GM23338 (cell line): ENCODE measurements around the gene CAMSAP2. TPM values are rescaled to one million over a fixed set of nuclear protein-coding genes. Genes with fewer than 3 reads are reported as not detected.

ENCODE experiments used
- ATAC-seq: fragments of 200-7000 bp; cut with Tn5 transposase; 3 replicates; pipeline ENCODE4 v1.9.1; 2020
- DNase-seq: peaks from one replicate; pipeline ENCODE4 v3.0.0-alpha.2; 2015; ENCODE audit warnings: low spot score
- H2AFZ ChIP-seq: fragments of 200-600 bp; sonication (generic); 2 replicates; pipeline ENCODE4 v1.8.0; 2016; ENCODE audit warnings: antibody characterized with exemption, mild to moderate bottlenecking, moderate library complexity
- H3F3A ChIP-seq: fragments of 200-600 bp; sonication (generic); replicated peaks from 2 replicates; pipeline ENCODE4 v1.8.0; 2017; ENCODE audit warnings: antibody characterized with exemption, mixed run types, low read depth
- H3K27ac ChIP-seq: fragments of 200-600 bp; sonication (generic); 2 replicates; pipeline ENCODE4 v1.6.1; 2016; ENCODE audit warnings: low read depth
- H3K27me3 ChIP-seq: fragments of 200-600 bp; sonication (generic); 2 replicates; pipeline ENCODE4 v1.8.0; 2016; ENCODE audit warnings: mild to moderate bottlenecking, mixed run types, moderate library complexity; ENCODE audit not compliant: insufficient read depth
- H3K36me3 ChIP-seq: fragments of 200-600 bp; sonication (generic); 2 replicates; pipeline ENCODE4 v1.8.0; 2016; ENCODE audit warnings: mild to moderate bottlenecking; ENCODE audit not compliant: insufficient read depth
- H3K4me1 ChIP-seq: fragments of 200-600 bp; sonication (generic); 2 replicates; pipeline ENCODE4 v1.8.0; 2016; ENCODE audit warnings: mild to moderate bottlenecking, moderate library complexity; ENCODE audit not compliant: insufficient read depth
- H3K4me2 ChIP-seq: fragments of 200-600 bp; sonication (generic); 2 replicates; pipeline ENCODE4 v1.7.1; 2017; ENCODE audit warnings: mixed run types
- H3K4me3 ChIP-seq: fragments of 200-600 bp; sonication (generic); 2 replicates; pipeline ENCODE4 v1.6.1; 2016; ENCODE audit warnings: mixed run types
- H3K79me2 ChIP-seq: fragments of 200-600 bp; sonication (generic); replicated peaks from 2 replicates; pipeline ENCODE4 v1.8.0; 2017; ENCODE audit warnings: mild to moderate bottlenecking; ENCODE audit not compliant: insufficient read depth
- H3K9me2 ChIP-seq: fragments of 200-600 bp; sonication (generic); 2 replicates; pipeline ENCODE4 v1.8.0; 2017; ENCODE audit not compliant: insufficient read depth
- H4K20me1 ChIP-seq: fragments of 200-600 bp; sonication (generic); replicated peaks from 2 replicates; pipeline ENCODE4 v1.8.0; 2017; ENCODE audit warnings: mild to moderate bottlenecking; ENCODE audit not compliant: insufficient read depth
- H3K27ac Mint-ChIP-seq: 2 replicates; pipeline ENCODE4 v1.8.0; 2020; ENCODE audit warnings: inconsistent platforms, mild to moderate bottlenecking, moderate library complexity, mixed read lengths
- H3K27me3 Mint-ChIP-seq: 3 replicates; pipeline ENCODE4 v1.8.0; 2022; ENCODE audit warnings: low read depth, mild to moderate bottlenecking, moderate library complexity, mixed read lengths, inconsistent platforms; ENCODE audit not compliant: insufficient read depth, poor library complexity
- H3K36me3 Mint-ChIP-seq: 3 replicates; pipeline ENCODE4 v1.8.0; 2021; ENCODE audit warnings: low read depth, mild to moderate bottlenecking, inconsistent platforms, moderate library complexity, mixed read lengths
- H3K4me1 Mint-ChIP-seq: 3 replicates; pipeline ENCODE4 v1.8.0; 2020; ENCODE audit warnings: mild to moderate bottlenecking, inconsistent platforms, mixed read lengths
- H3K4me3 Mint-ChIP-seq: 3 replicates; pipeline ENCODE4 v1.8.0; 2021; ENCODE audit warnings: moderate library complexity, mild to moderate bottlenecking, inconsistent platforms, mixed read lengths
- H3K9me3 Mint-ChIP-seq: 3 replicates; pipeline ENCODE4 v1.8.0; 2020; ENCODE audit warnings: moderate library complexity, mild to moderate bottlenecking, inconsistent platforms, mixed read lengths
- EZH2 ChIP-seq: fragments of 200-600 bp; sonication (generic); IDR thresholded peaks from one replicate; pipeline ENCODE4 v1.8.0; 2017; ENCODE audit warnings: antibody characterized with exemption, mild to moderate bottlenecking, low read depth; ENCODE audit not compliant: unreplicated experiment
- EZH2phosphoT487 ChIP-seq: fragments of 200-600 bp; sonication (generic); IDR thresholded peaks from one replicate; pipeline ENCODE4 v1.8.1; 2018; ENCODE audit warnings: antibody characterized with exemption; ENCODE audit not compliant: unreplicated experiment
- JUNB ChIP-seq: IDR thresholded peaks from one replicate; pipeline ENCODE4 v1.6.1; 2016; ENCODE audit warnings: antibody characterized with exemption; ENCODE audit not compliant: unreplicated experiment
- NANOG ChIP-seq: IDR thresholded peaks from 2 replicates; pipeline ENCODE4 v1.6.1; 2016; ENCODE audit warnings: antibody characterized with exemption, borderline replicate concordance
- REST ChIP-seq: IDR thresholded peaks from one replicate; pipeline ENCODE4 v1.6.1; 2018; ENCODE audit warnings: antibody characterized with exemption; ENCODE audit not compliant: unreplicated experiment
- ZNF114 ChIP-seq: fragments of 250-450 bp; sonication (Bioruptor Pico); IDR thresholded peaks from 2 replicates; pipeline ENCODE4 v1.5.0; 2020; ENCODE audit warnings: mild to moderate bottlenecking, moderate library complexity
- polyA plus RNA-seq: library from polyadenylated mRNA; unstranded; fragments of >200 nt; fragmentation: Nextera tagmentation; extraction: Ambion mirVana; gene quantifications from 2 replicates; pipeline ENCODE4 v1.2.1, GENCODE V29; 2016
- total RNA-seq: library from RNA; depleted of rRNA; stranded (reverse); fragments of >200 nt; shearing (Covaris generic); gene quantifications from 2 replicates; pipeline ENCODE4 v1.2.3, GENCODE V29; 2014
- TF ChIP-seq, protein P1 (sequence below): fragments of 250-450 bp; sonication (Bioruptor Pico); IDR thresholded peaks from 2 replicates; pipeline ENCODE4 v1.5.0; 2020; ENCODE audit warnings: mild to moderate bottlenecking, moderate library complexity

Gene CAMSAP2
- total and polyA plus RNA-seq, 2 experiments from 2014 or later: 9.1 to 21.3 TPM

DNA sequence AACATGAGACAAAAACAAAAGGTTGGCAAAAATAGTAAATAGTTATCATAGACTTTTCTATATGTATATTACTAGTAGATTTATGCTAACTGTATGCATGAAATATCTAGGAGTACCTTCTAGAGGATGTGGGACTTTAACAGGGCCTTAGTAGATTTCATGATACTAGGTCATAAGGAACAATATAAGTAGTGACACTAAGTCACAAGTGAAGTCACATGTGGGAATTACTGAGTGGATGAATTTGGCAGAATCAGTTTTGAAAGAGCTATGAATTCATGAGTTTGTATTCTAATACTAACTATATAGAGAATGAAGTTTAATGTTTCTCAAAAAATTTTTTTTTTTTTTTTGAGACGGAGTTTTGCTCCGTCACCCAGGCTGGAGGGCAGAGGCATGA, 81.0 kb downstream of the CAMSAP2 start (continued):
- TF ChIP-seq, protein P1, sequence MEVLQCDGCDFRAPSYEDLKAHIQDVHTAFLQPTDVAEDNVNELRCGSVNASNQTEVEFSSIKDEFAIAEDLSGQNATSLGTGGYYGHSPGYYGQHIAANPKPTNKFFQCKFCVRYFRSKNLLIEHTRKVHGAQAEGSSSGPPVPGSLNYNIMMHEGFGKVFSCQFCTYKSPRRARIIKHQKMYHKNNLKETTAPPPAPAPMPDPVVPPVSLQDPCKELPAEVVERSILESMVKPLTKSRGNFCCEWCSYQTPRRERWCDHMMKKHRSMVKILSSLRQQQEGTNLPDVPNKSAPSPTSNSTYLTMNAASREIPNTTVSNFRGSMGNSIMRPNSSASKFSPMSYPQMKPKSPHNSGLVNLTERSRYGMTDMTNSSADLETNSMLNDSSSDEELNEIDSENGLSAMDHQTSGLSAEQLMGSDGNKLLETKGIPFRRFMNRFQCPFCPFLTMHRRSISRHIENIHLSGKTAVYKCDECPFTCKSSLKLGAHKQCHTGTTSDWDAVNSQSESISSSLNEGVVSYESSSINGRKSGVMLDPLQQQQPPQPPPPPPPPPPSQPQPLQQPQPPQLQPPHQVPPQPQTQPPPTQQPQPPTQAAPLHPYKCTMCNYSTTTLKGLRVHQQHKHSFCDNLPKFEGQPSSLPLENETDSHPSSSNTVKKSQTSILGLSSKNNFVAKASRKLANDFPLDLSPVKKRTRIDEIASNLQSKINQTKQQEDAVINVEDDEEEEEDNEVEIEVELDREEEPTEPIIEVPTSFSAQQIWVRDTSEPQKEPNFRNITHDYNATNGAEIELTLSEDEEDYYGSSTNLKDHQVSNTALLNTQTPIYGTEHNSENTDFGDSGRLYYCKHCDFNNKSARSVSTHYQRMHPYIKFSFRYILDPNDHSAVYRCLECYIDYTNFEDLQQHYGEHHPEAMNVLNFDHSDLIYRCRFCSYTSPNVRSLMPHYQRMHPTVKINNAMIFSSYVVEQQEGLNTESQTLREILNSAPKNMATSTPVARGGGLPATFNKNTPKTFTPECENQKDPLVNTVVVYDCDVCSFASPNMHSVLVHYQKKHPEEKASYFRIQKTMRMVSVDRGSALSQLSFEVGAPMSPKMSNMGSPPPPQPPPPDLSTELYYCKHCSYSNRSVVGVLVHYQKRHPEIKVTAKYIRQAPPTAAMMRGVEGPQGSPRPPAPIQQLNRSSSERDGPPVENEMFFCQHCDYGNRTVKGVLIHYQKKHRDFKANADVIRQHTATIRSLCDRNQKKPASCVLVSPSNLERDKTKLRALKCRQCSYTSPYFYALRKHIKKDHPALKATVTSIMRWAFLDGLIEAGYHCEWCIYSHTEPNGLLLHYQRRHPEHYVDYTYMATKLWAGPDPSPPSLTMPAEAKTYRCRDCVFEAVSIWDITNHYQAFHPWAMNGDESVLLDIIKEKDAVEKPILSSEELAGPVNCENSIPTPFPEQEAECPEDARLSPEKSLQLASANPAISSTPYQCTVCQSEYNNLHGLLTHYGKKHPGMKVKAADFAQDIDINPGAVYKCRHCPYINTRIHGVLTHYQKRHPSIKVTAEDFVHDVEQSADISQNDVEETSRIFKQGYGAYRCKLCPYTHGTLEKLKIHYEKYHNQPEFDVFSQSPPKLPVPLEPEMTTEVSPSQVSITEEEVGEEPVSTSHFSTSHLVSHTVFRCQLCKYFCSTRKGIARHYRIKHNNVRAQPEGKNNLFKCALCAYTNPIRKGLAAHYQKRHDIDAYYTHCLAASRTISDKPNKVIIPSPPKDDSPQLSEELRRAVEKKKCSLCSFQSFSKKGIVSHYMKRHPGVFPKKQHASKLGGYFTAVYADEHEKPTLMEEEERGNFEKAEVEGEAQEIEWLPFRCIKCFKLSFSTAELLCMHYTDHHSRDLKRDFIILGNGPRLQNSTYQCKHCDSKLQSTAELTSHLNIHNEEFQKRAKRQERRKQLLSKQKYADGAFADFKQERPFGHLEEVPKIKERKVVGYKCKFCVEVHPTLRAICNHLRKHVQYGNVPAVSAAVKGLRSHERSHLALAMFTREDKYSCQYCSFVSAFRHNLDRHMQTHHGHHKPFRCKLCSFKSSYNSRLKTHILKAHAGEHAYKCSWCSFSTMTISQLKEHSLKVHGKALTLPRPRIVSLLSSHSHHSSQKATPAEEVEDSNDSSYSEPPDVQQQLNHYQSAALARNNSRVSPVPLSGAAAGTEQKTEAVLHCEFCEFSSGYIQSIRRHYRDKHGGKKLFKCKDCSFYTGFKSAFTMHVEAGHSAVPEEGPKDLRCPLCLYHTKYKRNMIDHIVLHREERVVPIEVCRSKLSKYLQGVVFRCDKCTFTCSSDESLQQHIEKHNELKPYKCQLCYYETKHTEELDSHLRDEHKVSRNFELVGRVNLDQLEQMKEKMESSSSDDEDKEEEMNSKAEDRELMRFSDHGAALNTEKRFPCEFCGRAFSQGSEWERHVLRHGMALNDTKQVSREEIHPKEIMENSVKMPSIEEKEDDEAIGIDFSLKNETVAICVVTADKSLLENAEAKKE: no peak
- TF ChIP-seq EZH2: no peak
- TF ChIP-seq JUNB: no peak
- no peak for TF ChIP-seq NANOG
- TF ChIP-seq ZNF114: no peak
- TF ChIP-seq REST: no peak

DNA sequence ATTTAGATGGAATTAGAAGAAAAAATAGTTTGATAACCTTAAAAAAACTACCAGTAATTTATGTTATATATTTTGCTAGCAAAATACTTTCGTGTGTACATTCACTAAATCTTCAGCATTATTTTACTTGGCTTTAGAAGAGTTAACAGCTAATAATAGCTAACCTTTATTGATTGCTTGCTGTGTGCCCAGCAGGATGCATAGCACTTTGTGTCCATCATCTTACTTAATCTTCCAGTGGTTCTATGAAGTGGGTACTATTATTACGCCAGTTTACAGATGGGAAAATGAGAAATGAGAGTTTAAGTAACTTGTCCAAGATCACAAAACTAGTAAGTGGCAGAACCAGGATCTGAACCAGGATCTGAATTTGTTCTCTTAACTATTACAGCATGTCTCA, 92.4 kb downstream of the CAMSAP2 start:
- Mint-ChIP-seq H3K4me3 (no peak overlapping the region), H3K4me1 (peaks cover 6% of the 10 kb centered on the region; the same call in 2 of the 3 replicates), H3K9me3 (no peaks in the 10 kb centered on the region), H3K36me3 (peaks cover 5% of the 10 kb centered on the region; the same call in 2 of the 3 replicates), H3K27ac (no peak overlapping the region), H3K27me3 (no peaks in the 10 kb centered on the region)
- no peaks in the 10 kb centered on the region for H3F3A ChIP-seq
- no peak overlapping the region for H3K4me2 ChIP-seq
- no peaks in the 10 kb centered on the region for H3K36me3 ChIP-seq
- H3K4me1 ChIP-seq: no peaks in the 10 kb centered on the region
- ATAC-seq (no peak), DNase-seq (no peak)
- H4K20me1 ChIP-seq: 0 out of 2 replicates have a peak, but pooled peaks cover 3% of the 10 kb centered on the region
- no peaks in the 10 kb centered on the region for H3K9me2 ChIP-seq
- H3K27me3 ChIP-seq: no peaks in the 10 kb centered on the region
- H3K4me3 ChIP-seq: no peak overlapping the region
- H2AFZ ChIP-seq: no peak overlapping the region
- TF ChIP-seq EZH2phosphoT487: no peak
- H3K27ac ChIP-seq: no peak overlapping the region
- no peaks in the 10 kb centered on the region for H3K79me2 ChIP-seq
